NCI-H774 (cell line): Measurements from ENCODE around the gene HDC.

Source experiments
- DNase-seq: peaks from one replicate; lab custom pipeline; 2025; lab: John Stamatoyannopoulos, UW

Gene HDC

GRCh38 chr15:50252556-50252955 is 13.0 kb downstream of the HDC start:
- DNase-seq, result no peak

- DNase-seq, result no peak
Observed at GRCh38 chr15:50251638-50252182, 13.8 kb downstream of the HDC start.

- no peak for DNase-seq
Observed at GRCh38 chr15:50250760-50251394, 14.6 kb downstream of the HDC start.

- DNase-seq, result no peak
Observed at GRCh38 chr15:50249704-50250103, 15.8 kb downstream of the HDC start.

- no peak for DNase-seq
Observed at GRCh38 chr15:50248994-50249582, 16.4 kb downstream of the HDC start.

GRCh38 chr15:50247819-50248655 is 17.5 kb downstream of the HDC start:
- DNase-seq, result no peak

GRCh38 chr15:50246631-50247030 is 18.9 kb downstream of the HDC start:
- no peak for DNase-seq

- no peak for DNase-seq
Observed at GRCh38 chr15:50244959-50245624, 20.4 kb downstream of the HDC start.

GRCh38 chr15:50244153-50244552 is 21.4 kb downstream of the HDC start:
- DNase-seq, result no peak

GRCh38 chr15:50241684-50242450 is 23.7 kb downstream of the HDC start:
- DNase-seq, result no peak

- DNase-seq, result no peak
Observed at GRCh38 chr15:50238255-50238654, 27.3 kb downstream of the HDC start.

- DNase-seq, result no peak
Observed at GRCh38 chr15:50236433-50236832, 29.1 kb downstream of the HDC start.

- no peak for DNase-seq
Observed at GRCh38 chr15:50235794-50236193, 29.7 kb downstream of the HDC start.

- DNase-seq, result no peak
Observed at GRCh38 chr15:50234764-50235163, 30.8 kb downstream of the HDC start.

- no peak for DNase-seq
Observed at GRCh38 chr15:50233192-50233736, 32.3 kb downstream of the HDC start.

- no peak for DNase-seq
Observed at GRCh38 chr15:50232791-50233190, 32.7 kb downstream of the HDC start.

GRCh38 chr15:50231761-50232160 is 33.8 kb downstream of the HDC start:
- no peak for DNase-seq

GRCh38 chr15:50229336-50229735 is 36.2 kb downstream of the HDC start:
- no peak for DNase-seq

GRCh38 chr15:50228866-50229265 is 36.7 kb downstream of the HDC start:
- DNase-seq, result no peak

- DNase-seq, result no peak
Observed at GRCh38 chr15:50227076-50227475, 38.5 kb downstream of the HDC start.

- no peak for DNase-seq
Observed at GRCh38 chr15:50225938-50226337, 39.6 kb downstream of the HDC start.
